Thyroid gland (tissue), 4 donors: Measurements from ENCODE around the gene ABCC2.

ENCODE experiments used
- POLR2A ChIP-seq, 2 donors: fragments of 450-650 bp; IDR thresholded peaks; one replicate each; pipeline ENCODE4 v1.6.1; 2017; ENCODE audit warnings: antibody characterized with exemption in 2 of 2, mild to moderate bottlenecking in 2 of 2, moderate library complexity in 1 of 2
- TF ChIP-seq, protein P1 (sequence below), 6 experiments: fragments of 200-600 bp in 3 of 6; fragments of 450-650 bp in 3 of 6; sonication (generic) in 3 of 6; IDR thresholded peaks; one replicate each; pipeline ENCODE4 v1.5.1; 2016 to 2019; ENCODE audit warnings: antibody characterized with exemption in 6 of 6, mild to moderate bottlenecking in 2 of 6, inconsistent platforms in 1 of 6, moderate library complexity in 1 of 6

DNA sequence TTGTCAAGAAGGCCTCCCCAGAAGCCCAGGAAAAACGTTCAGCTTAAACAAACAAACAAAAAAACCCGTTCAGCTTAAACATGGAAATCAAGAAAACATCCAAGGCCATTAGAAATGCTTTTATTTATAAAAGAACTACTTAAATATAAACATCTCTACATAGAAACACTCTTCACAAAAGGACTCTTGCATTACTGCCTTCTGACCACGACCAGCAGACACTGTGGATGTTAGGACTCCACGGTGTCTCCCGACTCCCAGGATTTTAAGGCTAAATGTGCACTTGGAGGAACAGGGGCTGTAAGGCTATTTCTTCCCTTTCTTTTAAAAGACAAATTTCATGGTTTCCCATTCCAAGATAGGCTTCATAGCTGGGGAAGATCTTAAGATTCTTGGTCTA, 93.0 kb downstream of the ABCC2 start:
- no peak for TF ChIP-seq POLR2A (IDR thresholded peaks at IDR 0.05)
- TF ChIP-seq, protein P1, sequence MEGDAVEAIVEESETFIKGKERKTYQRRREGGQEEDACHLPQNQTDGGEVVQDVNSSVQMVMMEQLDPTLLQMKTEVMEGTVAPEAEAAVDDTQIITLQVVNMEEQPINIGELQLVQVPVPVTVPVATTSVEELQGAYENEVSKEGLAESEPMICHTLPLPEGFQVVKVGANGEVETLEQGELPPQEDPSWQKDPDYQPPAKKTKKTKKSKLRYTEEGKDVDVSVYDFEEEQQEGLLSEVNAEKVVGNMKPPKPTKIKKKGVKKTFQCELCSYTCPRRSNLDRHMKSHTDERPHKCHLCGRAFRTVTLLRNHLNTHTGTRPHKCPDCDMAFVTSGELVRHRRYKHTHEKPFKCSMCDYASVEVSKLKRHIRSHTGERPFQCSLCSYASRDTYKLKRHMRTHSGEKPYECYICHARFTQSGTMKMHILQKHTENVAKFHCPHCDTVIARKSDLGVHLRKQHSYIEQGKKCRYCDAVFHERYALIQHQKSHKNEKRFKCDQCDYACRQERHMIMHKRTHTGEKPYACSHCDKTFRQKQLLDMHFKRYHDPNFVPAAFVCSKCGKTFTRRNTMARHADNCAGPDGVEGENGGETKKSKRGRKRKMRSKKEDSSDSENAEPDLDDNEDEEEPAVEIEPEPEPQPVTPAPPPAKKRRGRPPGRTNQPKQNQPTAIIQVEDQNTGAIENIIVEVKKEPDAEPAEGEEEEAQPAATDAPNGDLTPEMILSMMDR (IDR thresholded peaks at IDR 0.05): no peak
